Neural cell (in vitro differentiated cells): ENCODE data around the gene WDR37. TPM values are rescaled to one million over a fixed set of nuclear protein-coding genes. Genes with fewer than 3 reads are reported as not detected.

ENCODE experiments used
- H2AFZ ChIP-seq: fragments of 200-600, 300-800 bp; sonication (generic), shearing (Covaris generic); 2 replicates; pipeline ENCODE4 v1.6.0; 2014; ENCODE audit warnings: low read depth, mild to moderate bottlenecking, antibody characterized with exemption, low read length, moderate library complexity
- H3F3A ChIP-seq: fragments of 200-600 bp; shearing (Covaris generic); 2 replicates; pipeline ENCODE4 v1.6.1; 2016; ENCODE audit warnings: mild to moderate bottlenecking, moderate library complexity, mixed read lengths, antibody characterized with exemption, low read length; ENCODE audit not compliant: insufficient read depth, poor library complexity, severe bottlenecking
- H3K27ac ChIP-seq: fragments of 200-600, 300-800 bp; sonication (generic), shearing (Covaris generic); 2 replicates; pipeline ENCODE4 v1.5.1; 2014; ENCODE audit warnings: mild to moderate bottlenecking, low read length, moderate library complexity
- H3K27me3 ChIP-seq: fragments of 300-800, 200-600 bp; sonication (generic), shearing (Covaris generic); 2 replicates; pipeline ENCODE4 v1.6.0; 2014; ENCODE audit warnings: mild to moderate bottlenecking, low read depth, low read length, moderate library complexity; ENCODE audit not compliant: insufficient read depth
- H3K36me3 ChIP-seq: fragments of 300-800, 200-600 bp; sonication (generic), shearing (Covaris generic); 2 replicates; pipeline ENCODE4 v1.5.1; 2014; ENCODE audit warnings: mild to moderate bottlenecking, antibody characterized with exemption, low read length, moderate library complexity; ENCODE audit not compliant: insufficient read depth
- H3K4me2 ChIP-seq: fragments of 300-800, 200-600 bp; sonication (generic), shearing (Covaris generic); 2 replicates; pipeline ENCODE4 v1.6.0; 2014; ENCODE audit warnings: mild to moderate bottlenecking, low read length
- H3K4me3 ChIP-seq: fragments of 300-800, 200-600 bp; sonication (generic), shearing (Covaris generic); 2 replicates; pipeline ENCODE4 v1.5.1; 2014; ENCODE audit warnings: mild to moderate bottlenecking, low read length, moderate library complexity
- H3K79me2 ChIP-seq: fragments of 200-600 bp; shearing (Covaris generic); replicated peaks from 2 replicates; pipeline ENCODE4 v1.6.0; 2014; ENCODE audit warnings: mild to moderate bottlenecking, low read length, moderate library complexity; ENCODE audit not compliant: insufficient read depth
- H3K9ac ChIP-seq: fragments of 300-800, 200-600 bp; sonication (generic), shearing (Covaris generic); 2 replicates; pipeline ENCODE4 v1.6.1; 2016; ENCODE audit warnings: mild to moderate bottlenecking, low read length, mixed read lengths
- H3K9me2 ChIP-seq: fragments of 200-600 bp; shearing (Covaris generic); 2 replicates; pipeline ENCODE4 v1.6.1; 2016; ENCODE audit warnings: mild to moderate bottlenecking, low read length, mixed read lengths; ENCODE audit not compliant: insufficient read depth
- H3K9me3 ChIP-seq: fragments of 200-600, 300-800 bp; sonication (generic), shearing (Covaris generic); 2 replicates; pipeline ENCODE4 v1.6.1; 2016; ENCODE audit warnings: mild to moderate bottlenecking, mixed run types, low read length, moderate library complexity, mixed read lengths
- H4K20me1 ChIP-seq: fragments of 200-600 bp; shearing (Covaris generic); 2 replicates; pipeline ENCODE4 v1.6.1; 2016; ENCODE audit warnings: mild to moderate bottlenecking, mixed run types; ENCODE audit not compliant: insufficient read depth
- CTCF ChIP-seq: fragments of 450-650 bp; IDR thresholded peaks from 2 replicates; pipeline ENCODE4 v1.5.1; 2014; ENCODE audit warnings: antibody characterized with exemption, mild to moderate bottlenecking, moderate library complexity; ENCODE audit not compliant: poor library complexity, severe bottlenecking
- EP300 ChIP-seq: fragments of 450-650 bp; conservative IDR thresholded peaks from 2 replicates; pipeline ENCODE4 v1.6.1; 2014; ENCODE audit warnings: antibody characterized with exemption, mild to moderate bottlenecking, moderate library complexity; ENCODE audit not compliant: poor library complexity, severe bottlenecking
- EZH2 ChIP-seq: fragments of 200-600, 300-800 bp; shearing (Covaris generic), sonication (generic); IDR thresholded peaks from 2 replicates; pipeline ENCODE4 v1.6.1; 2014; ENCODE audit warnings: antibody characterized with exemption, low read length, borderline replicate concordance, mild to moderate bottlenecking; ENCODE audit not compliant: insufficient read depth, poor library complexity, severe bottlenecking
- MXI1 ChIP-seq: fragments of 450-650 bp; conservative IDR thresholded peaks from 2 replicates; pipeline ENCODE4 v1.6.1; 2014; ENCODE audit warnings: antibody characterized with exemption, mild to moderate bottlenecking; ENCODE audit not compliant: poor library complexity, severe bottlenecking
- POLR2AphosphoS5 ChIP-seq: IDR thresholded peaks from 2 replicates; pipeline ENCODE4 v1.6.1; 2012
- RAD21 ChIP-seq: fragments of 450-650 bp; conservative IDR thresholded peaks from 2 replicates; pipeline ENCODE4 v1.6.1; 2014; ENCODE audit warnings: antibody characterized with exemption, mild to moderate bottlenecking, moderate library complexity
- REST ChIP-seq: IDR thresholded peaks from 2 replicates; pipeline ENCODE4 v1.6.1; 2012; ENCODE audit warnings: borderline replicate concordance
- SMC3 ChIP-seq: fragments of 450-650 bp; conservative IDR thresholded peaks from 2 replicates; pipeline ENCODE4 v1.6.1; 2014; ENCODE audit warnings: antibody characterized with exemption, mild to moderate bottlenecking, moderate library complexity; ENCODE audit not compliant: poor library complexity
- TAF1 ChIP-seq: IDR thresholded peaks from 2 replicates; pipeline ENCODE4 v1.6.1; 2012; ENCODE audit warnings: low read depth
- polyA plus RNA-seq: library from polyadenylated mRNA; depleted of rRNA; stranded (reverse); fragments of >200 nt; gene quantifications from 2 replicates; pipeline ENCODE4 v1.2.3, GENCODE V29; 2014

WDR37 gene
- polyA plus RNA-seq, 1 donor from 2014 or later, result 32.3 TPM

GRCh38 chr10:1153251-1153763 lies 97.1 kb downstream of the WDR37 start:
- no peaks in the 10 kb centered on the region for H3K9me3 ChIP-seq
- H3K9me2 ChIP-seq, result no peaks in the 10 kb centered on the region
- H3K27me3 ChIP-seq, result no peaks in the 10 kb centered on the region
- no peaks in the 10 kb centered on the region for H3K79me2 ChIP-seq
- no peak overlapping the region for H2AFZ ChIP-seq
- H3K9ac ChIP-seq, result no peak overlapping the region
- no peak for TF ChIP-seq MXI1
- TF ChIP-seq SMC3, result no peak
- no peak for TF ChIP-seq REST
- no peak for TF ChIP-seq POLR2AphosphoS5
- no peak for TF ChIP-seq TAF1
- TF ChIP-seq RAD21, result no peak
- TF ChIP-seq EP300, result no peak
- no peak for TF ChIP-seq CTCF
- TF ChIP-seq EZH2, result no peak
- H3F3A ChIP-seq, result no peaks in the 10 kb centered on the region
- H3K4me3 ChIP-seq, result no peak overlapping the region
- H3K4me2 ChIP-seq, result no peak overlapping the region
- H4K20me1 ChIP-seq, result no peaks in the 10 kb centered on the region
- no peaks in the 10 kb centered on the region for H3K36me3 ChIP-seq
- H3K27ac ChIP-seq, result no peak overlapping the region

- H3K4me3 ChIP-seq, result no peak overlapping the region
- no peaks in the 10 kb centered on the region for H3K36me3 ChIP-seq
- H3K27me3 ChIP-seq, result no peaks in the 10 kb centered on the region
- no peaks in the 10 kb centered on the region for H3K9me2 ChIP-seq
- no peak overlapping the region for H3K27ac ChIP-seq
- H3K79me2 ChIP-seq, result no peaks in the 10 kb centered on the region
- no peaks in the 10 kb centered on the region for H3K9me3 ChIP-seq
- H3K9ac ChIP-seq, result no peak overlapping the region
- no peak for TF ChIP-seq SMC3
- H2AFZ ChIP-seq, result no peak overlapping the region
- H3K4me2 ChIP-seq, result no peak overlapping the region
- H4K20me1 ChIP-seq, result no peaks in the 10 kb centered on the region
- H3F3A ChIP-seq, result no peaks in the 10 kb centered on the region
Measured at GRCh38 chr10:1153805-1154351, 97.7 kb downstream of the WDR37 start.
